NT2/D1 (cell line): Measurements from ENCODE around the gene KCNH3.

Experiments used
- SUZ12 ChIP-seq: IDR thresholded peaks from 2 replicates; pipeline ENCODE4 v1.6.1; 2011; ENCODE audit not compliant: insufficient read length, insufficient read depth; ENCODE audit errors: extremely low read depth
- YY1 ChIP-seq: IDR thresholded peaks from 2 replicates; pipeline ENCODE4 v1.6.1; 2011; ENCODE audit not compliant: insufficient read length, insufficient read depth
- ZNF274 ChIP-seq: IDR thresholded peaks from 2 replicates; pipeline ENCODE4 v1.6.1; 2011; ENCODE audit warnings: mild to moderate bottlenecking, low read depth, low read length

- TF ChIP-seq YY1, result no peak
- TF ChIP-seq ZNF274, result no peak
- TF ChIP-seq SUZ12, result no peak
These were observed 15.4 kb downstream of the KCNH3 start for GRCh38 chr12:49554266-49554665.
